Activated CD8-positive, alpha-beta memory T cell treated with anti-CD3 and anti-CD28 coated beads, Interleukin-2, amount 50 U/mL, for 4 hours (primary cell): ENCODE results near the gene CALCOCO1.
"Not testable (repeated sequence)": the region's sequence is repeated elsewhere in the genome, so short reads cannot be mapped to it uniquely, and the experiment has no call there.

Experiments used
- DNase-seq: peaks from one replicate; pipeline ENCODE4 v3.0.0-alpha.2; 2020

Gene CALCOCO1

GRCh38 chr12:53727310-53728041, at the start of gene CALCOCO1:
CALCOCO1 (minus strand) TSS chr12:53727452; CDS start chr12:53725242, 2,210 bp downstream.
- DNase-seq = peak; percentile 97

DNA sequence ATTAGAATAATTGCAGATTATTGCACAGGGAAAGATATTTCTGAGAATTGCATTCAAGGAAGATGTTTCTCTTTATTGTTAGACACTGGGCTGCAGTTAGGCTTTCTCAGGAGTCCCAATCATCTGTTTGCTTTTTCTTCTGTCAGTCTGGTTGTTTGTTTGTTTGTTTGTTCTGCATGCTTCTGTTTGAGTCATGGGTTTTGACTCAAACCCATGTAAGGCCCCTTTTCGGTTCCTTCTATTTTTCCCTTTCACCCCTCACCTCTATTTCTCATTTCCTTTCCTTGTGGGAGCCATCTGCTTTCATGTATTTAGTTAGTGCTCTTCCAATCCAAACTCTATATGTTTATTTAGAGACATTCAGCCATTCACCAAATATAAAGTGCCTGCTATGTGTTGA, 49.6 kb upstream of the CALCOCO1 start:
- no peak for DNase-seq

DNA sequence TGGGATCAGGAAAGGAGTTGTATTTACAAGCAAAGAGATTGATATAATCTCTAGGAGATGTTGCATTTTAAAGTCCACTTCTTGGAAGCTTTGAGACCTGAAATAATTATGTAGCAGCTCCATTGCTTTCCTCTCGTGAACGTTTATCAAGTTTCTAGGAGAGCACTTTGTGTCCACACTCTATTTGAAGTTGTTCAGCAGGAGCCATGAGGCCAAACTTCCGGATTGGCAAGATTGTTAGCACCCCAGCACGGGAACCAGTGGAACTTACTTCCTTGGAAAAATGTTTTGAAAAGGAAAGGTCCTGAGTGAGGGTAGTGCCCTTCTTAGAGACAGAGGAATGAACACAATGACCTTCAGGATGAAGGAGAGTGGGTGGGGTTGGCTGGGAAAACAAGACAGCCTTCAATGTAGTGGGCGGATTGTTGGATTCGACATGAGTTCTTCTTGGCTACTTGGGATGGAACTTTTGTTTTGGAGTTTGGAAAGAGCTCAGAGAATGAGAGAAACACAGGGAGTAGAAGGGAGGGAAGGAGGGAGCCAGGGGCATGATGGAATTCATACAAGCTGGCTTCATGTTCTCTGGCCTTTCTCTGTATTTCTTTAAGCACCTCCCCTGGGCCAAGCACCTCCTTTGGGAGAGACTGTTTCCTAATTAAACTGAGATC, 48.4 kb upstream of the CALCOCO1 start:
- DNase-seq = no peak

- DNase-seq = no peak
These were observed 43.0 kb upstream of the CALCOCO1 start for GRCh38 chr12:53770281-53770680.

- DNase-seq = no peak
These were observed 41.7 kb upstream of the CALCOCO1 start for GRCh38 chr12:53768976-53769375.

DNA sequence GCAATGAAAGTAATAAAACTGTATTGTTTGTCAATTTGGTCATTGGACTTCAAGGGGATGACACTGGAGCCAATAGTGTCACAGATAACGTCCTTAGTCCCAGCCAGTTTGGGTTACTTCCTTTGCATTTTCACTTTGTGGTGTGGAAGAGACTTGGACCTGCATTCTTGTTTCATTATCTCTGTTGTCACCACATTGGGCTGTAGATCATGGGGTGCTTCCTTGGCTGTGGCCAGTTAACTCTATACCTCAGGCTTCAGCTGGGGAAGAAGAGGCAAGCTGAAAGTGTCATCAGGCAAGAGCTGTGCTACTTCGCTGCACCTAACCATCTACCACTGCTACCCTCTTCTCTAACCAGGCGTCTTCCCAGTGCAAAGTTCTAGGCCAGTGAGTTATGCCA, 39.6 kb upstream of the CALCOCO1 start:
- DNase-seq = no peak

DNA sequence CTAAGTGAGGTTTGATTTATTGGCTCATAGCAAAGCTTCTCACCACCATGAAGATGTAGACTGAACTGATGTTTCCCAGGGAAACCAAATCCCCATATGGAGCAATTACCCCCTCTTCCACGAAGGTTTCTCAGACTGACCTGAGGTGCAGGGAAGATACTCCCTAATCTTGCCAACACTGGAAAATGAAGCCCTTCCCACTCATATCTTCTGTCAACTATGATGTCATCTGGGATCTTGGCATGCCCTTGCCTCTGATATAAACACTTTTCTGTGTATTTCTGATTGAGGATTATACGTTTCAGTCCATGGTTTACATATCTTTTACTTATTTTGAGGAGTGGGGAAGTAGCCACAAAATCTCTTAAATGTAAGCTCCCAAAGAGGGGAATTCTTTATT, 38.6 kb upstream of the CALCOCO1 start:
- DNase-seq = no peak

DNA sequence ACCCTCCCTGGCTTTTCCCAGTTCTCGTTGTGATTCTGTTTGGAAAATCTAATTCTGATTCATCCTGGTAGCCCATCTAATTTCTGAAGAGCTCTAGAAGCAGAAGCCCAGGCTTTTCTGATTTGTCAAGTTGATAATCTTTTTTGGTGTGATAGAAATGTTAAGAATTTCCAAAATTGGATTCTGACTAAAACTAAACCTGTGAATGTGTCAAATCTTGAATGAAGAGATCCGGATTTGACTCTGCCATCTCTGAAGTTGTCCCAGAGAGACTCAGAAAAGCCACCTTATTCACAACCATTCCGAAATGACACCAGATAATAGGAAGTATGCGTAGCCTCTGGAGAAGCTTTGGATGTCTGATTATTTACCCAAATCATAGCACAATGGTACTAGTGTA, 37.4 kb upstream of the CALCOCO1 start:
- DNase-seq = no peak

- not testable (repeated sequence) for DNase-seq
These were observed 35.5 kb upstream of the CALCOCO1 start for GRCh38 chr12:53762793-53763192.

GRCh38 chr12:53761306-53761705, 34.1 kb upstream of the CALCOCO1 start:
- DNase-seq = no peak

DNA sequence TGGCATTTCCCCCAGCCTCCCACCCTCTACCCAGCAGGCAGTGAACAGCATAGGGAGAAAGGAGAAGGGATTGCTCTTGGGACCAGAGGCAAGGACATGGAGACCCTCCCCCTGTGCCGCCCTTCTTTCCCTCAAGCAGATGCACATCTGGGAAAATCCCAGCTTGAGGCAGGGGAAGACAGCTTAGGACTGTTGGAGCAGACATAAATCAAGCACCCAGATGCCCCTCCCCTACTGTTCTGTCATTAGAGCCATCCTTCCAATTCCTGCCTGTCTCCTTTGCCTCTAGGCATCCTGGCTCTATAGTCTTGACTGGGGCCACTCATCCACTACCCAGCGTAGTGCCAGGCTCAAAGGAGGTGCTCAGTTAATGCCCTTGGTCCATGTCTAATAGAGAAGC, 32.0 kb upstream of the CALCOCO1 start:
- DNase-seq = no peak

DNA sequence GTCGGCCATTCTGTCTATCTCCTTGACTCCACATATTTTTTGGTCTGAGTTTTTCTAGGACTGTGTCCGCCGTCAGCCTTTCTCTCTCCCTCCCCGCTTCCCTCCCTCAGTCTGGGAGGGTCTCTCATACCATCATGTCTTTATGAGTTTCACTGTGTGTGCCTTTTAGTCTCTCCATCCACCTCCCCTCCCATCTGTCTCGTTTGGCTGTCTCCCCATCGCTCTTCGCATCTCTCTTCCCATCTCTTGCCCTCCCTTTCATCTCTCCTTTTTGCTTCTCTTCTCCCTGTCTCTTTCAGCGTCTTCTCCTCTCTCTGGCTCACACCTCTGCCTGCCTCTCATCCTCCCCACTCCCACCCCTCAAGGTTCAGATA, 31.5 kb upstream of the CALCOCO1 start:
- no peak for DNase-seq

- no peak for DNase-seq
These were observed 31.0 kb upstream of the CALCOCO1 start for GRCh38 chr12:53758081-53758729.

- peak; percentile 81 for DNase-seq
These were observed 30.0 kb upstream of the CALCOCO1 start for GRCh38 chr12:53757101-53757770.

DNA sequence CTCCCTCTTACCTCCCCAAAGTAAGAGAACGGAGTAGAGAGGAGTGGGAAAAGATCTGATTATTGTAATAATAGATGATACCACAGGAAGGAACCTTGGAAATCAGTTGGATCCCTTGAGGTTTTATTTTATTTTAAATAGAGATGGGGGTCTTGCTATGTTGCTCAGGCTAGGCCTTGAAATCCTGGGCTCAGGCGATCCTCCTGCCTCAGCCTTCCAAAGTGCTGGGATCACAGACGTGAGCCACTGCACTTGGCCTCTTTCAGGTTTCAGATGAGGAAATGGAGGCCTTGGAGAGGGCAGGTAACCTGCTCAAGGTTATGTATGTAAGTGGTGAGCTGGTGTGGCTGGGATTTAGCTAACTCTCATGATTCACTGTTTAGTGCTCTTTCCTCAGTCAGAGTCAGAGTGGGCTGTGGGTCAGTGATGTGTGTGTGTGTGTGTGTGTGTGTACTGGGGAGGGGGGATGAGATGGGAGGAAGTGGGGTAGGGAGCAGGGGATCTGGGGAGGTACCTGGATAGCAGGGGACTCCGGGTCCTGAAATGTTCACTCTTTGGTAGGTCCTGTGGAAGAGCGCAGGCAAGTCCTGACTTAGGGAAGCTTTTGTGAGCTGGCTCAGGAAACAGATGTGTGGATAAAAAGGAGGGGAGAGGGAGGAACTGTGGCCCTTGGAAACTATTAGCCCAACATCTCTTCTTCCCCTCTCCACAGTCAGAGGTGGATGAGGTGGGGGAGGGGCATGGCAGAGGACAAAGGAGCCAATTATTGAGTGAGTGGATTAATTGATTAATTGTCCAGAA, 29.2 kb upstream of the CALCOCO1 start:
- DNase-seq = no peak

DNA sequence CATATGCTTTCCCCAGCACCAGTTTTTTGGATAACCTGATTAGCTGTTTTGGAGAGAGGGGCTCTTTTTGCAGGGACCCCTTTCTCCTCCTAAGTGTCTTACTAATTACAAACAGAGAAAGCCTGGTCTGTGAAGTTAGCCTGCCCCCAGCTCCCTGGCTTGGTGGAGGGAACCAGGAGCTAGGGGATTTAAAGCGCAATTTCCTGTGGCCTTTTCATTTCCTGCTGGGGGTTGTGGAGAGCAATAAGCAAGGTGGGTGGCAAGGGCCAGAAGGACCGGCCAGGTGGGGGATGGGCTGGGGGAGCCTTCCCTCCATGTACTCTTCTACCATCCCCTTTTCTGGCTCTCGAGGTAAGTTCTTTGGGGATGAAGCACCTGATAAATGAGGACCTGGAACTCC, 28.6 kb upstream of the CALCOCO1 start:
- no peak for DNase-seq

DNA sequence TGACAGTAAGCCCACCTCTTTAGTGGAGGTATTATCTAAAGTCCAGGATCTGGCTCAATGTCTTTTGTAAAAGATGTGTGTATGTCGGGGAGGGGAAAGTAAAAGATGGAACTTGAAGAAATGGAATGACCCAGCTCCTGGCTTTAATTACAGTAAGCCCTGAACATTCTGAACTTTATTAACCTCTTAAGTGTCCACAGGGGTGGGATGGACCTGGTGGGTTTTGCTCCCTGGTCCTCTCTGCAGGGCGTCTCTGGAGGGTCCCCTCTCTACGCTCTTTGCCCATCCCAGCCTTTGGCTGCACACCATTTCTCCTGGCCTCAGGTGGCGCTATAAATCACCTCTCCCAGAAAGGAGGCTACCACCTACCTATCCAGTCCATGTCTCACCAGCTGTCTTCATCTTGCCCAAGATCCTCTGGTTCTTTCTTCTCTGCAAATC, 28.2 kb upstream of the CALCOCO1 start:
- DNase-seq = no peak

- no peak for DNase-seq
These were observed 27.5 kb upstream of the CALCOCO1 start for GRCh38 chr12:53754633-53755264.

GRCh38 chr12:53754188-53754585, 26.9 kb upstream of the CALCOCO1 start:
- no peak for DNase-seq

DNA sequence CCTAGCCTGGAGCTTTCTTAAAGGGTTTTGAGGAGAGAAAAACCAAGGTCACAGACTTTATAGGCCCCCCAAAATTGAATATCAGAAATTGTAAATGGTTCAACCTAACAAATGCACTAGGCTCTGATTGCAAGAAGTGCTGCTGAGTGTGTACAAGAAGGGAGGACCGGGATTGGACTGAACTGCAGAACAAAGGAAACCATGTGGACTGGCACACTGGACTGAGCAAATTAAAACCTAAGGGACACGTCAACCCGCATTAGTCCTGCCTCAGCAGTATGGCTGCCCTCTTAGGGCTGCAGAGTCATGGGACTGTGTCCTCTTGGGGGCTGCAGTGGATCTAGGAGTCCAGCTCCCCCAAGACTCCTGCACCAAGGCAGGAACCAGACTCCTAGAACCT, 25.4 kb upstream of the CALCOCO1 start:
- DNase-seq = no peak

DNA sequence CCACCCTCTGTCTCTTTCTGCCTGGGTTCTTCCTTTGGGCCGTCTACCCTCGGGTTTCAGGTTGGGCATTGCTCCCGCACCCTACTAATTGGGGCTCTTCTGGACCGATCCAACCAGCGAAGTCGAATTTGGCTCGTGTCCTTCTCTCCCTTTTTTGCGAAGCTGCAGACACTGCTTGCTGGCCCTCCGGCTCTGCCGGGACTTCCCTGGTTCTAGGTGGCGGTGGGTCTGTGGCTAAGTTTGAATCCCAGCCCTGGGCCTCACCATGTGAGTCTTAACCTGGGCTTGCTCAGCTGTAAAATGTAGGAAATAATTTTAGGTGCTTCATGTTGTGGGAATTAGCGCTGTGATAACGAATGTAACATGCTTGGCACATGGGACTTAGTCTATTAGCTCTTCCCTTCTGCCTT, 24.9 kb upstream of the CALCOCO1 start:
- no peak for DNase-seq
